ENCODE results near the gene SAFB. TPM values are rescaled to one million over a fixed set of nuclear protein-coding genes. Genes with fewer than 3 reads are reported as not detected.

The SAFB gene
- total RNA-seq (100 to 1,000 TPM in 1 of 7 donors, 10 to 100 TPM in 6; 66.9 to 108 (median 88.7) TPM), polyA plus RNA-seq (10 to 100 TPM; 64.1 to 72.5 TPM)
- long read RNA-seq, donor 1, transcript SAFB-205 (21 exons, 2,842 nt): minor isoform, 80 of 413 reads
- long read RNA-seq, donor 1, transcript SAFB-201 (21 exons, 3,042 nt): minor isoform, 32 of 413 reads
- long read RNA-seq, donor 1, transcript SAFB-211 (21 exons, 3,014 nt): major isoform, 121 of 413 reads
- long read RNA-seq, donor 1, partial matches to known transcripts: 104 of 413 reads
- long read RNA-seq, donor 1, other reads (novel, unspliced or antisense): 75 of 413 reads
- long read RNA-seq, donor 2, partial matches to known transcripts: 18 of 27 reads
- long read RNA-seq, donor 2, other reads (novel, unspliced or antisense): 0 of 27 reads
- long read RNA-seq, donor 3, transcript SAFB-211 (21 exons, 3,014 nt): major isoform, 105 of 306 reads
- long read RNA-seq, donor 3, transcript SAFB-201 (21 exons, 3,042 nt): minor isoform, 19 of 306 reads
- long read RNA-seq, donor 3, transcript SAFB-205 (21 exons, 2,842 nt): minor isoform, 87 of 306 reads
- long read RNA-seq, donor 3, partial matches to known transcripts: 14 of 306 reads
- long read RNA-seq, donor 3, other reads (novel, unspliced or antisense): 81 of 306 reads

GRCh38 chr19:5622465-5623396, at the start of gene SAFB, which contains the start of gene SAFB2:
Gene SAFB, plus strand, starts transcription at chr19:5623083. Its CDS starts 123 bp downstream, at chr19:5623206.
Gene SAFB2, minus strand, starts transcription at chr19:5622776. Its CDS starts 61 bp downstream, at chr19:5622715.
- H3K27ac ChIP-seq: peak within 1 kb of the TSS; percentile 87 to 94
- TF ChIP-seq EP300 (IDR thresholded peaks at IDR 0.05) (peak; percentile 14), POLR2A (IDR thresholded peaks at IDR 0.05) (peak; percentile 91), CTCF (IDR thresholded peaks at IDR 0.05) (no peak)
- H3K4me1 ChIP-seq (ENCODE audit: insufficient read depth): peaks cover 20% of the 10 kb centered on the region
- H3K9me3 ChIP-seq: no peaks in the 10 kb centered on the region
- peak within 1 kb of the TSS; percentile 99 for H3K4me3 ChIP-seq
- WGBS, 3 donors: 0 to 1% (median 0%) methylated on average over 108 to 116 of the region's 116 CpGs
- intact Hi-C loops (cut with DNase I): loop anchor here in 1 of 4 donors (10.0 kb wide), 1 partner anchor 62 kb away; the partner anchor contains the start of genes HSD11B1L and MICOS13
- no peaks in the 10 kb centered on the region for H3K36me3 ChIP-seq
- H3K27me3 ChIP-seq: no peaks in the 10 kb centered on the region
- DNase-seq: peak; percentile 99 to 100 (median 100)

GRCh38 chr19:5575590-5575989, 47.3 kb upstream of the SAFB start:
- Histone ChIP-seq H3K9me3 (no peaks in the 10 kb centered on the region), H3K4me1 (ENCODE audit: insufficient read depth) (peaks cover 1% of the 10 kb centered on the region), H3K27me3 (no peaks in the 10 kb centered on the region), H3K4me3 (no peak overlapping the region), H3K27ac (no peak overlapping the region), H3K36me3 (no peaks in the 10 kb centered on the region)
- intact Hi-C loops (cut with DNase I): no loop called here
- WGBS, 3 donors: 86 to 91% (median 88%) methylated on average over 6 of the region's 6 CpGs
- no peak for DNase-seq
- no peak for TF ChIP-seq EP300 (IDR thresholded peaks at IDR 0.05)
- TF ChIP-seq POLR2A (IDR thresholded peaks at IDR 0.05): no peak
- no peak for TF ChIP-seq CTCF (IDR thresholded peaks at IDR 0.05)

DNA sequence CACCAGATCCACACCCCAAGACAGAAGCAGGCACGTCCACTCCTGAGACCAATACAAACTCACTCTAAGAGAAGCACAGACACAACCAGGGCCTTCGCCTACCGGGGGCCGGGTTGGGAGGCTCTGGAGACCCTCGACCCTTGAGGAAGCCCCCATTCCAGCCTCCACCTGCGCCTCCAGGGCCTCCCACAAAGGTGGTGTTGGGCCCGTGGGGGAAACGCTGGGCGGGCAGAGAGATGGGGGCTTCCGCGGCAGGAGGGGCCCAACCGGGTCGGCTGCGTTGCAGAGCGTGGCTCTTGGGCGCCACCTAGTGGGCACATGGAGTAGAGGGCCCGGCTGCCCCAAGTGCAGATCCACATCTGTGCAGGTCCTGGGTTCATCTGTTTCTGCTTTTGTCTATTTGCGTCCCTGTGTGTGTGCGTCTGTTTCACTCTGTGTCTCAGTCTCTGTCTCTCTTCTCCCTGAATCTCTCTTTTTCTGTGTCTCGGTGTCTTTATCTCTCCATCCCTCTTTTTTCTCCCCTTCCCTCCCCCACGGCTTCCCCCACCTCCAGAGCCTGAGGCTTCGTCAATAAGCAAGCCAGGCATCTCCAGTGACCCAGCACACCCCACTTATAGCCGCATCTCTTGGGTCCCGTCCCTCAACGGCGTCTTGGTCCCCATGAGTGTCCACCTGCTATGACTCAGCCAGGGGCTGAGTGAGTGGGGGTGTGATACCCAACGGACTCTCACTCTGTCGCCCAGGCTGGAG, 44.6 kb upstream of the SAFB start:
- H3K4me3 ChIP-seq: no peak overlapping the region
- H3K9me3 ChIP-seq: no peaks in the 10 kb centered on the region
- intact Hi-C loops (cut with DNase I): loop anchor here in 1 of 4 donors (1.0 kb wide), 1 partner anchor 530 kb away; no protein-coding TSS in a partner anchor
- no peak overlapping the region for H3K27ac ChIP-seq
- no peak for TF ChIP-seq POLR2A (IDR thresholded peaks at IDR 0.05)
- TF ChIP-seq CTCF (IDR thresholded peaks at IDR 0.05): peak; percentile 83 to 94 (median 84)
- no peak for TF ChIP-seq EP300 (IDR thresholded peaks at IDR 0.05)
- DNase-seq: peak; percentile 51 to 82 (median 72)
- H3K4me1 ChIP-seq (ENCODE audit: insufficient read depth): peaks cover 1% of the 10 kb centered on the region
- 14 to 17% (median 16%) methylated on average over 27 to 28 of the region's 28 CpGs for WGBS, 3 donors
- H3K27me3 ChIP-seq: no peaks in the 10 kb centered on the region
- H3K36me3 ChIP-seq: no peaks in the 10 kb centered on the region

All from ovary (tissue), 10 donors.